Neuronal stem cell (in vitro differentiated cells): Measurements from ENCODE around the gene CXCL17.
"Not testable (repeated sequence)": the region's sequence is repeated elsewhere in the genome, so short reads cannot be mapped to it uniquely, and the experiment has no call there.

Source experiments
- DNase-seq: peaks from one replicate; pipeline ENCODE4 v3.0.0-alpha.2; 2013; ENCODE audit warnings: low spot score
- H2AFZ ChIP-seq: one replicate; pipeline ENCODE4 v1.6.1; 2013; ENCODE audit warnings: mild to moderate bottlenecking, low read length, inconsistent platforms
- H2AK5ac ChIP-seq: 2 replicates; pipeline ENCODE4 v1.6.1; 2013; ENCODE audit warnings: low read depth, mild to moderate bottlenecking, inconsistent platforms, low read length, moderate library complexity, mixed read lengths
- H2BK120ac ChIP-seq: 2 replicates; pipeline ENCODE4 v1.6.1; 2013; ENCODE audit warnings: low read depth, mild to moderate bottlenecking, inconsistent platforms, low read length, moderate library complexity, mixed read lengths
- H2BK12ac ChIP-seq: one replicate; pipeline ENCODE4 v1.6.1; 2013; ENCODE audit warnings: low read length, inconsistent platforms
- H2BK15ac ChIP-seq: 2 replicates; pipeline ENCODE4 v1.6.1; 2013; ENCODE audit warnings: mild to moderate bottlenecking, low read length, inconsistent platforms, mixed read lengths
- H2BK5ac ChIP-seq: one replicate; pipeline ENCODE4 v1.6.1; 2013; ENCODE audit warnings: inconsistent platforms, mild to moderate bottlenecking, low read length, moderate library complexity
- H3K14ac ChIP-seq: one replicate; pipeline ENCODE4 v1.6.1; 2013; ENCODE audit warnings: low read length, inconsistent platforms
- H3K18ac ChIP-seq: 2 replicates; pipeline ENCODE4 v1.6.1; 2013; ENCODE audit warnings: low read length, inconsistent platforms
- H3K23ac ChIP-seq: 2 replicates; pipeline ENCODE4 v1.6.1; 2013; ENCODE audit warnings: low read depth, mild to moderate bottlenecking, mixed read lengths, low read length, inconsistent platforms; ENCODE audit not compliant: poor library complexity
- H3K27ac ChIP-seq: replicated peaks from 3 replicates; pipeline ENCODE4 v1.5.1; 2013; ENCODE audit warnings: low read length, inconsistent platforms
- H3K27me3 ChIP-seq, 3 experiments: 2 replicates each; pipeline ENCODE4 v1.6.1; 2013; ENCODE audit warnings: low read length in 3 of 3, mild to moderate bottlenecking in 2 of 3, inconsistent platforms in 1 of 3, low read depth in 1 of 3, mixed read lengths in 1 of 3, moderate library complexity in 1 of 3; ENCODE audit not compliant: control insufficient read depth in 3 of 3, insufficient read depth in 3 of 3
- H3K36me3 ChIP-seq, 2 donors: replicated peaks in 1 of 2; 2 replicates each; pipeline ENCODE4 v1.6.1; 2013; ENCODE audit warnings: low read length in 2 of 2; ENCODE audit not compliant: control insufficient read depth in 2 of 2, insufficient read depth in 2 of 2
- H3K4ac ChIP-seq: 2 replicates; pipeline ENCODE4 v1.6.1; 2013; ENCODE audit warnings: inconsistent platforms, mild to moderate bottlenecking, low read length, moderate library complexity
- H3K4me1 ChIP-seq, 2 donors: 1 replicate in 1 of 2; 2 replicates in 1 of 2; pipeline ENCODE4 v1.6.1; 2013; ENCODE audit warnings: low read length in 2 of 2, low read depth in 1 of 2; ENCODE audit not compliant: control insufficient read depth in 2 of 2, insufficient read depth in 1 of 2
- H3K4me2 ChIP-seq: one replicate; pipeline ENCODE4 v1.6.1; 2013; ENCODE audit warnings: mild to moderate bottlenecking, low read length, inconsistent platforms; ENCODE audit not compliant: insufficient read depth, poor library complexity, severe bottlenecking
- H3K4me3 ChIP-seq, 2 donors: 2 replicates each; pipeline ENCODE4 v1.5.1; 2013; ENCODE audit warnings: low read length in 2 of 2, mild to moderate bottlenecking in 2 of 2, inconsistent platforms in 1 of 2, moderate library complexity in 1 of 2
- H3K79me1 ChIP-seq: one replicate; pipeline ENCODE4 v1.6.1; 2013; ENCODE audit warnings: low read depth, mild to moderate bottlenecking, inconsistent platforms, low read length, moderate library complexity
- H3K9ac ChIP-seq: one replicate; pipeline ENCODE4 v1.6.1; 2013; ENCODE audit warnings: mild to moderate bottlenecking, low read depth, low read length, inconsistent platforms; ENCODE audit not compliant: poor library complexity
- H3K9me3 ChIP-seq, 2 donors: replicated peaks in 1 of 2; 2 replicates each; pipeline versions ENCODE3 to v1.6.1; 2013; ENCODE audit warnings: low read length in 2 of 2, mild to moderate bottlenecking in 2 of 2, inconsistent platforms in 1 of 2, low read depth in 1 of 2, mixed read lengths in 1 of 2, moderate library complexity in 1 of 2; ENCODE audit not compliant: control insufficient read depth in 2 of 2, insufficient read depth in 1 of 2
- H4K8ac ChIP-seq: one replicate; pipeline ENCODE4 v1.6.1; 2013; ENCODE audit warnings: low read depth, mild to moderate bottlenecking, inconsistent platforms, low read length, moderate library complexity
- H4K91ac ChIP-seq: one replicate; pipeline ENCODE4 v1.6.1; 2013; ENCODE audit warnings: low read length, low read depth, mild to moderate bottlenecking, inconsistent platforms; ENCODE audit not compliant: poor library complexity
- WGBS, 2 donors: extraction: QIAGEN DNeasy Blood & Tissue Kit; methylation state at CpG; one replicate each; pipeline ENCODE4 v1.1.7; 2013; ENCODE audit warnings: missing lambda C conversion rate in 2 of 2, mixed read lengths in 1 of 2; ENCODE audit not compliant: insufficient read length in 2 of 2, insufficient replicate concordance in 1 of 2; ENCODE audit errors: extremely low coverage in 2 of 2; 5-methylcytosine and 5-hydroxymethylcytosine counted together

Gene CXCL17

DNA sequence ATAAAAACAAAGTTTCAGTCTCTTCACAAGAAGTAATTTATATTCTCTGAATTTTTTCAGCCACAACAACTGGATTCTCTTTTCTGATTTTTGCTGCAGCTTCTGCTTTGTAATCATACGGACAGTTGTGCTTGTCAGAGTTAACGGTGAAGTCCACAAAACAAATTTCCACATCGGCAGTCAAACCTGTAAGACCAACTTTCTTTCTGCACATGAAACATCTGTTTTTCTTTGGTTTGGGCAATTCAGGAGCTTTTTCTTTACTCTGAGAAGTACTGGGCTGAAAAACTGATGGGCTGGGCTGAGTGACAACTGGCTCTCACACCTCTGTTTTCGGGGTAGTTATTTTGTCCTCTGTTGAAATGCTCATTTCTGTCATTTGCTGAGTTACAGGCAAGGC, 42.3 kb upstream of the CXCL17 start:
- H2AFZ ChIP-seq, H4K8ac ChIP-seq, H3K79me1 ChIP-seq, H3K23ac ChIP-seq, H3K4me2 ChIP-seq, H3K4ac ChIP-seq, H2BK5ac ChIP-seq, H2AK5ac ChIP-seq, H2BK15ac ChIP-seq, H4K91ac ChIP-seq, H3K36me3 ChIP-seq, H3K9ac ChIP-seq, H3K27me3 ChIP-seq, H3K27ac ChIP-seq, DNase-seq, H3K14ac ChIP-seq, H2BK12ac ChIP-seq, H3K4me3 ChIP-seq, H3K9me3 ChIP-seq, H2BK120ac ChIP-seq, H3K18ac ChIP-seq: not testable (repeated sequence)
- no CpG with 5 or more reads among the region's 4 CpGs for WGBS, 2 donors
- peaks cover 8 to 13% of the 10 kb centered on the region in 2 donors for H3K4me1 ChIP-seq

DNA sequence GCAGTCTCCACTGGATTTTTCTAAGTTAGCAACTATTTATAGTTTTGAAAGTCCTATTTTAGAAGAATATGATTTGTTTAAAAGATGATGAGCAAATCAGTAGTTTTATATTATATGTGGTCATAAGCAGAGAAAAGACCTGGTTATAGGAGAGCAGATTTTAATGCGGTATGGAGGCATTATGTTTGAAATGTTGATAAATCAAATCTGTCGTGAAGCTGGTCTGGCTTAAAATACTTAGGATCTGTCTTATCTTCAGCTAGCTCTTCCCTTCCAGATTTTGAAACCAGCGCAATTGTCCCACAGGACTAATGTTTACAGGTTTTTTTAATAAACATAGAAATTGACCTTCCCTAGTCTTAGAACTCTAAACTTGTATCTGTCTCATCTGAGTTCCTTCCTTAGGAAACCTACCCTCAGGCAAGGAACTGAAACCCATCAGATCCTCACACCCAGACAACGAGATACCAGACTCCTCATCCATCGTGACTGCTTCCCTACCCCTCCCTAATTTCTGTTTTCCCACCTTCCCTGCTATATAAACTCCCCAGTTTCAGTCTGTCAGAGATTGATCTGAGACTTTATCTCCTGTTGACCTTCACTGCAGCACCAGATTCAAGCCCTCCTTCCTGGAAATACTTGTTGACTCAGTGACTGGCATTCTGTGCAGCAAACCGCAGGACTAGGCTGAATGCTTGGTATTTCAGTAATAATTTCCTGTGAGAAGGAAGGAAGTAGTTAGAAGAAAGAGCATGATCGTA, 37.8 kb upstream of the CXCL17 start:
- Histone ChIP-seq H2BK5ac (no peak overlapping the region), H4K8ac (no peak overlapping the region), H2BK15ac (no peak overlapping the region), H2AK5ac (no peak overlapping the region), H3K23ac (no peak overlapping the region), H4K91ac (no peak overlapping the region), H3K18ac (no peak overlapping the region), H3K79me1 (no peaks in the 10 kb centered on the region), H3K36me3 (no peaks in the 10 kb centered on the region), H3K14ac (no peak overlapping the region), H3K9ac (no peak overlapping the region), H3K4me3 (no peak overlapping the region), H3K4ac (no peak overlapping the region), H2BK120ac (no peak overlapping the region), H3K4me2 (no peak overlapping the region), H3K4me1 (no peaks in the 10 kb centered on the region), H3K9me3 (no peaks in the 10 kb centered on the region), H3K27me3 (no peaks in the 10 kb centered on the region), H2BK12ac (no peak overlapping the region), H3K27ac (no peak overlapping the region), H2AFZ (no peak overlapping the region)
- no peak for DNase-seq
- WGBS, 2 donors = no CpG with 5 or more reads among the region's 7 CpGs

- no peak overlapping the region for H3K9ac ChIP-seq
- no peak overlapping the region for H4K8ac ChIP-seq
- no peak overlapping the region for H3K18ac ChIP-seq
- no peaks in the 10 kb centered on the region for H3K9me3 ChIP-seq
- no peak overlapping the region for H2AFZ ChIP-seq
- no peak overlapping the region for H2BK15ac ChIP-seq
- DNase-seq = no peak
- no peak overlapping the region for H3K14ac ChIP-seq
- no peak overlapping the region for H3K4me3 ChIP-seq
- no peaks in the 10 kb centered on the region for H3K79me1 ChIP-seq
- H2BK5ac ChIP-seq = no peak overlapping the region
- no peak overlapping the region for H3K27ac ChIP-seq
- no CpG with 5 or more reads among the region's 9 CpGs for WGBS, 2 donors
- no peak overlapping the region for H4K91ac ChIP-seq
- no peak overlapping the region for H2AK5ac ChIP-seq
- H2BK120ac ChIP-seq = no peak overlapping the region
- no peaks in the 10 kb centered on the region for H3K36me3 ChIP-seq
- no peak overlapping the region for H3K4me2 ChIP-seq
- H3K4ac ChIP-seq = no peak overlapping the region
- H3K4me1 ChIP-seq = peaks cover 2 to 3% of the 10 kb centered on the region in 2 donors
- H3K23ac ChIP-seq = no peak overlapping the region
- no peaks in the 10 kb centered on the region for H3K27me3 ChIP-seq
- H2BK12ac ChIP-seq = no peak overlapping the region
Measured at GRCh38 chr19:42479736-42480135, 37.0 kb upstream of the CXCL17 start.

DNA sequence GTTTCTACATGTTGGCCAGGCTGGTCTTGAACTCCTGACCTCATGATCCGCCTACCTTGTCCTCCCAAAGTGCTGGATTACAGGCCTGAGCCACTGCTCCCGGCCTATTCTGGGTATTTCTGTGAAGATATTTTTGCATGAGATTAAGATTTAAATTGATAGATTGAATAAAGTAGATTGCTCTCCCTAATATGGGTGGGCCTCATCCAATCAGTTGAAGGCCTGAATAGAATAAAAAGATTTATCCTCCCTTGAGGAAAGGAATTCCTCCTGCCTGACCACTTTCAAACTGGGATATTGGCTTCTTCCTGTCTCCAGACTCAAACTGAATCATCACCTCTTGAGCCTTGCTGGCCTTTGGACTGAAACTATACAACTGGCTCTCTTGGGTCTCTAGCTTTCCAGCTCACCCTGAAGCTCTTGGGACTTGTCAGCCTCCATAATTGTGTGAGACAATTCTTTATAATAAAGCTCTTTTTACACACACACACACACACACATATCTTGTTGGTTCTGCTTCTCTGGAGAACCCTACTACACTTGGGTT, 36.1 kb upstream of the CXCL17 start:
- DNase-seq = no peak
- WGBS, 2 donors = no CpG with 5 or more reads among the region's 2 CpGs
- no peak overlapping the region for H3K4me3 ChIP-seq

More for the DNA sequence above, 36.1 kb upstream of the CXCL17 start:
- Histone ChIP-seq H4K91ac (no peak overlapping the region), H3K14ac (no peak overlapping the region), H3K36me3 (no peaks in the 10 kb centered on the region), H2AK5ac (no peak overlapping the region), H3K27ac (no peak overlapping the region), H4K8ac (no peak overlapping the region), H3K27me3 (no peaks in the 10 kb centered on the region), H3K23ac (no peak overlapping the region), H2BK15ac (no peak overlapping the region), H2BK5ac (no peak overlapping the region), H2BK12ac (no peak overlapping the region), H3K9ac (no peak overlapping the region), H2AFZ (no peak overlapping the region), H3K9me3 (no peaks in the 10 kb centered on the region), H2BK120ac (no peak overlapping the region), H3K18ac (no peak overlapping the region), H3K4me2 (no peak overlapping the region), H3K4ac (no peak overlapping the region), H3K4me1 (peaks cover 3 to 9% of the 10 kb centered on the region in 2 donors), H3K79me1 (no peaks in the 10 kb centered on the region)
